Calu3 (cell line): ENCODE measurements around the gene EFNA3. TPM values are rescaled to one million over a fixed set of nuclear protein-coding genes. Genes with fewer than 3 reads are reported as not detected.

Experiments
- BruUV-seq: library from RNA; stranded (reverse); fragments of 400-500 nt; replicated peaks from 2 replicates; lab custom pipeline; 2021; lab: Mats Ljungman, UMichigan
- CTCF ChIA-PET: fragments of 300-600 bp; sonication (Branson Sonifier 250); formaldehyde crosslinking; loops from one replicate; lab custom pipeline; 2022; ENCODE audit warnings: antibody characterized with exemption; lab: Charles Lee
- DNase-seq: peaks from one replicate; pipeline ENCODE4 v3.0.0; 2022
- H3K27ac Mint-ChIP-seq: one replicate; pipeline ENCODE4 v1.8.0; 2022; ENCODE audit warnings: mixed read lengths; ENCODE audit not compliant: unreplicated experiment
- H3K27me3 Mint-ChIP-seq: one replicate; pipeline ENCODE4 v1.8.0; 2022; ENCODE audit warnings: mixed read lengths; ENCODE audit not compliant: unreplicated experiment
- H3K36me3 Mint-ChIP-seq: one replicate; pipeline ENCODE4 v1.8.0; 2022; ENCODE audit warnings: mild to moderate bottlenecking, moderate library complexity, mixed read lengths; ENCODE audit not compliant: insufficient read depth, unreplicated experiment
- H3K4me1 Mint-ChIP-seq: one replicate; pipeline ENCODE4 v1.8.0; 2022; ENCODE audit warnings: mild to moderate bottlenecking, low read depth, mixed read lengths; ENCODE audit not compliant: unreplicated experiment
- H3K4me3 Mint-ChIP-seq: one replicate; pipeline ENCODE4 v1.8.0; 2022; ENCODE audit warnings: mild to moderate bottlenecking, low read depth, moderate library complexity, mixed read lengths; ENCODE audit not compliant: unreplicated experiment
- H3K9me3 Mint-ChIP-seq: one replicate; pipeline ENCODE4 v1.8.0; 2022; ENCODE audit warnings: low read depth, mixed read lengths; ENCODE audit not compliant: unreplicated experiment
- intact Hi-C: fragments of 100-400 bp; cut with micrococcal nuclease; formaldehyde crosslinking; loops from one replicate; pipeline ENCODE4 v1.10.0; 2022; ENCODE audit not compliant: unreplicated experiment
- total RNA-seq: library from RNA; stranded (reverse); gene quantifications from 2 replicates; pipeline ENCODE4 v1.2.3, GENCODE V29; 2022
- TF ChIP-seq, protein P1 (sequence below): fragments of 200-600 bp; IDR thresholded peaks from one replicate; pipeline ENCODE4 v1.8.0; 2022; ENCODE audit warnings: antibody characterized with exemption; ENCODE audit not compliant: unreplicated experiment

EFNA3 gene
- total RNA-seq, 1 experiment from 2014 or later: 1.7 TPM

DNA sequence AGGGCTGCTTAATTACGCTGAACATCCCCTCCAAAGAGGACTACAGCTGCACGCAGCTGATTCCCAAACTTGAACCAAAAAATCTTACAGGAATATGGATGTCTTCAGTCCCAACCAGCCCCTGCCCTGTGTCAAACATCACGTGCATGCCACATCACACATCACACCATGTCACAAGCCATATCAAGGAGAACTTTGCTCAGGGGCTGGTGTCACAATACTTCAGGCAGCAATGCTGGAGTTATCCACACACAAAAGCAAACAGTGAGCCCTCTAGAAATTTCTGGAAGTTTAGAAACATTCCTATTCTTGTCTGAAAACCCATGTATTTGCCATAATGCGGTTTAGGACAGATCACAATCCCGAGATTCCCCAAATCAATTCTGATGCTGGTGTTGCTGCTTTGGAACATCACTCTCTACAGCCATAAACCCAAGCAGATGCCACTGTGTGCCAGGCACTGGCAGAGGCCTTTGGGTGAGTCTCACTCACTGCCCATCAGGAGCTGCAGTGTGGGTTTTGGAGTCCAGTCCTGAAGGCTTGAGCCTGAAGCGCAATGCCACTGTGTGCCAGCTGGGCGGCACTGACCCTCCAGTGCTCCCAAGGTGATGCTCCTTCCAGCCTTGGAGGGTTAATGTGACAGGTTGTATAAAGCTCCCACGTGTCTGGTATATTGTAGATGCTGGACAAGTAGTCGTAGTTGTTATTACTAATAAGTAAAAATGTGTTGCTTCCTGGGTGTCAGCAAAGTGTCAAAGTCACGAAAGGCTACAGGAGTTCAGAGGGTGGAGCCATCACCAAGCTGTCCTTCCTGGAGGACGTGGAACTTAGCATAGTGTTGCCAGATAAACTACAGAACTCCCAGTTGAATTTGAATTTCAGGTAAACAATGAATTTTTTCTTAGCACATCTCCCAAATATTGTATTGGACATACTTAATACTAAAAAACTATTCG lies 28.9 kb downstream of the EFNA3 start:
- H3K36me3 Mint-ChIP-seq: no peaks in the 10 kb centered on the region
- no peak overlapping the region for H3K4me3 Mint-ChIP-seq
- CTCF ChIA-PET: interaction anchor here (0.6 to 1.1 kb wide), 4 partner anchors 23 to 406 kb away, joined by 3 to 6 read pairs (median 4); partner anchors contain the start of gene KRTCAP2
- no peak overlapping the region for H3K27ac Mint-ChIP-seq
- intact Hi-C loops: no loop called here
- no TSS peak for BruUV-seq
- no peak for DNase-seq
- H3K27me3 Mint-ChIP-seq: peaks cover 23% of the 10 kb centered on the region
- no peaks in the 10 kb centered on the region for H3K4me1 Mint-ChIP-seq
- no peaks in the 10 kb centered on the region for H3K9me3 Mint-ChIP-seq
- TF ChIP-seq, protein P1, sequence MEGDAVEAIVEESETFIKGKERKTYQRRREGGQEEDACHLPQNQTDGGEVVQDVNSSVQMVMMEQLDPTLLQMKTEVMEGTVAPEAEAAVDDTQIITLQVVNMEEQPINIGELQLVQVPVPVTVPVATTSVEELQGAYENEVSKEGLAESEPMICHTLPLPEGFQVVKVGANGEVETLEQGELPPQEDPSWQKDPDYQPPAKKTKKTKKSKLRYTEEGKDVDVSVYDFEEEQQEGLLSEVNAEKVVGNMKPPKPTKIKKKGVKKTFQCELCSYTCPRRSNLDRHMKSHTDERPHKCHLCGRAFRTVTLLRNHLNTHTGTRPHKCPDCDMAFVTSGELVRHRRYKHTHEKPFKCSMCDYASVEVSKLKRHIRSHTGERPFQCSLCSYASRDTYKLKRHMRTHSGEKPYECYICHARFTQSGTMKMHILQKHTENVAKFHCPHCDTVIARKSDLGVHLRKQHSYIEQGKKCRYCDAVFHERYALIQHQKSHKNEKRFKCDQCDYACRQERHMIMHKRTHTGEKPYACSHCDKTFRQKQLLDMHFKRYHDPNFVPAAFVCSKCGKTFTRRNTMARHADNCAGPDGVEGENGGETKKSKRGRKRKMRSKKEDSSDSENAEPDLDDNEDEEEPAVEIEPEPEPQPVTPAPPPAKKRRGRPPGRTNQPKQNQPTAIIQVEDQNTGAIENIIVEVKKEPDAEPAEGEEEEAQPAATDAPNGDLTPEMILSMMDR: no peak

DNA sequence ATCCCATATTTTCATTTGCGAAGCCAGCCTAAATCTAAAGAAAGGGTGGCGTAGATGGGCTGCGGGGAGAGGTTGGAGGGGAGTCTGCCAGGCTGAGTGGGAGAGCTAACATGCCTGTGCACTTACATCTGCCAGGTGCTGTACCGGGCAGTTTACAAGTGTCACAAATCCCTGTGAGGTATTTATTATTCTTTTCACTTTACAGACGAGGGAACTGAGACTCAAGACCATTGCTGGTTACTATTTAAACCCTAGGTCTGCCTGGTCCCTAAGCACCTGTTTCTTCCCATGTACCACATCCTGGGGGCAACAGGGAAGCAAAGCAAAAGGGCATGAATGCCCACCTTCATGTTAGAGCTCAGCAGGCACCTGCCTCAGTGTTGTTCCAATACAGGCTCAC lies 29.7 kb downstream of the EFNA3 start:
- H3K4me1 Mint-ChIP-seq: no peaks in the 10 kb centered on the region
- no TSS peak for BruUV-seq
- peaks cover 23% of the 10 kb centered on the region for H3K27me3 Mint-ChIP-seq
- H3K27ac Mint-ChIP-seq: no peak overlapping the region
- intact Hi-C loops: no loop called here
- H3K9me3 Mint-ChIP-seq: no peaks in the 10 kb centered on the region
- CTCF ChIA-PET: interaction anchor here (0.6 to 0.9 kb wide), 3 partner anchors 59 to 405 kb away, joined by 4 to 6 read pairs (median 4); partner anchors contain the start of gene KRTCAP2
- no peak overlapping the region for H3K4me3 Mint-ChIP-seq
- H3K36me3 Mint-ChIP-seq: no peaks in the 10 kb centered on the region
- TF ChIP-seq, protein P1: no peak
- DNase-seq: no peak

DNA sequence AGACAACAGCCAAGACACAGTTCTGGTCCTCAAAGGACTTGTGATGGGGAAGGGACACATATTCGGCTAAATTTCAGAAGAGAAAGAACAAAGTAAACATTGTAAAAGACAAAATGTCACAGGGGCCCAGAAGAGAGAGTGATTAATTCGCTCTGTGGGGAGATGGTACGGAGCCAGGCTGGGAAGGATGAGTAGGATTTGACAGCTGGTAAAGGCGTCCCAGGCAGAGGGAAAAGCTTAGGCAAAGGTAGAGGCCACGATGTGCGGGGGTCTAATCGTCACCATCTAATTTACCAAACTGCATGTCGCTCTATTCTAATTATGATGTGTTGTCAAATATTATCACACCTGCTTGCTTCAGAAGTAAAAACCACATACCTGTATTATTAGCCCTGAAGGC lies 31.7 kb downstream of the EFNA3 start:
- Mint-ChIP-seq H3K4me1 (no peaks in the 10 kb centered on the region), H3K4me3 (no peak overlapping the region), H3K27me3 (peaks cover 8% of the 10 kb centered on the region), H3K9me3 (no peaks in the 10 kb centered on the region), H3K27ac (no peak overlapping the region), H3K36me3 (no peaks in the 10 kb centered on the region)
- DNase-seq: no peak
- TF ChIP-seq, protein P1: no peak
- CTCF ChIA-PET: no interaction called here
- BruUV-seq: no TSS peak
- intact Hi-C loops: no loop called here

DNA sequence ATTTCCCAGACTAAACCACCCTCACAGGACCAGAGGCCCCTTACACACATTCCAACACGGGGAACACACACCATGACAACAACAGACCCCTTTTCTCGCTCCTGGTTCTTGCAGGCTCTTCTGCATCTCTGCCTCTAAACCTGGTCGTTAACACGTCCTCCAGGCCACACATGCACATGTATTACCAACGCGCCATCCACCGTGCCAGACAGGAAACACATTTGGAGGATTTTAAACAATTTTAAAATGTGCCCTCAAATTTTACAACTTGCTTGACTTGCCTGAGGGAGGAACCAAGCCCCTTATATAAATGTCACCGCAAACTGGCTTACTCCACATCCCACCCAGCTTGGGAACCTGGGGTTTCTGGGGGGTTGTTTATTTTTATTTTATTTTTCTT lies 32.2 kb downstream of the EFNA3 start:
- no TSS peak for BruUV-seq
- H3K4me1 Mint-ChIP-seq: no peaks in the 10 kb centered on the region
- intact Hi-C loops: no loop called here
- no peak for DNase-seq
- CTCF ChIA-PET: no interaction called here
- H3K36me3 Mint-ChIP-seq: no peaks in the 10 kb centered on the region
- TF ChIP-seq, protein P1: no peak
- no peak overlapping the region for H3K4me3 Mint-ChIP-seq
- H3K27me3 Mint-ChIP-seq: peaks cover 6% of the 10 kb centered on the region
- H3K9me3 Mint-ChIP-seq: no peaks in the 10 kb centered on the region
- H3K27ac Mint-ChIP-seq: no peak overlapping the region
